DND-41 (cell line): Measurements from ENCODE around the gene KHK.

ENCODE experiments used
- CTCF ChIP-seq: IDR thresholded peaks from 2 replicates; pipeline ENCODE4 v1.5.1; 2012; ENCODE audit warnings: borderline replicate concordance, low read length, moderate library complexity, mild to moderate bottlenecking; ENCODE audit not compliant: poor library complexity, severe bottlenecking; ENCODE audit errors: extremely low read depth
- EZH2 ChIP-seq: IDR thresholded peaks from 3 replicates; pipeline ENCODE4 v1.6.1; 2012; ENCODE audit warnings: borderline replicate concordance, low read depth, mild to moderate bottlenecking, moderate library complexity, low read length, inconsistent platforms; ENCODE audit not compliant: severe bottlenecking

DNA sequence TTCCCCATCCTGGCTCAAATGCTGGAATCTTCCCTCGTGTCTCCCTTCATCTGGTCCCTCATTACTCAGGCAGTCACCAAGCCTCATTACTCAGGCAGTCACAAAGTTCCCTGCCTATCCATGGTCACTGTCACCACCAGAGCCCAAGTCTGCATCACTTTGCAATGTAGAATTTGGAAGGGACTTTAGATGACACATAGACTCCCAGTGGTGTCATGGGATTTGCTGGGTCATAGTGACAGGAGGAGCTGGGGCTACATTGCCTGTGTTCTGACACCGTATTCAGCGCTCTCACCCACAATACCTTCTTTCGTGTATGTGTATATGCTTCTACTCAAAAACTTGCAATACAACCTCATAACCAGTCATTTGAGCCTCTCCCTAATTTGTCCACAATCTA is 10.2 kb upstream of the KHK start:
- no peak for TF ChIP-seq EZH2
- TF ChIP-seq CTCF, result no peak
